IPS-15b (cell line): ENCODE measurements around the gene C1QTNF12.

ENCODE experiments used
- H3K27me3 ChIP-seq: one replicate; pipeline ENCODE4 v1.6.1; 2013; ENCODE audit warnings: low read length; ENCODE audit not compliant: control insufficient read depth, insufficient read depth
- H3K36me3 ChIP-seq: one replicate; pipeline ENCODE4 v1.6.1; 2013; ENCODE audit warnings: low read length; ENCODE audit not compliant: control insufficient read depth, insufficient read depth
- H3K4me1 ChIP-seq: one replicate; pipeline ENCODE4 v1.6.1; 2013; ENCODE audit warnings: mild to moderate bottlenecking, low read length; ENCODE audit not compliant: control insufficient read depth, insufficient read depth
- H3K4me3 ChIP-seq: one replicate; pipeline ENCODE4 v1.5.1; 2013; ENCODE audit warnings: low read depth, low read length
- H3K9ac ChIP-seq: one replicate; pipeline ENCODE4 v1.6.1; 2013; ENCODE audit warnings: low read depth, mild to moderate bottlenecking, low read length
- H3K9me3 ChIP-seq: one replicate; pipeline ENCODE4 v1.6.1; 2013; ENCODE audit warnings: mild to moderate bottlenecking, low read length; ENCODE audit not compliant: control insufficient read depth, insufficient read depth

Gene C1QTNF12

DNA sequence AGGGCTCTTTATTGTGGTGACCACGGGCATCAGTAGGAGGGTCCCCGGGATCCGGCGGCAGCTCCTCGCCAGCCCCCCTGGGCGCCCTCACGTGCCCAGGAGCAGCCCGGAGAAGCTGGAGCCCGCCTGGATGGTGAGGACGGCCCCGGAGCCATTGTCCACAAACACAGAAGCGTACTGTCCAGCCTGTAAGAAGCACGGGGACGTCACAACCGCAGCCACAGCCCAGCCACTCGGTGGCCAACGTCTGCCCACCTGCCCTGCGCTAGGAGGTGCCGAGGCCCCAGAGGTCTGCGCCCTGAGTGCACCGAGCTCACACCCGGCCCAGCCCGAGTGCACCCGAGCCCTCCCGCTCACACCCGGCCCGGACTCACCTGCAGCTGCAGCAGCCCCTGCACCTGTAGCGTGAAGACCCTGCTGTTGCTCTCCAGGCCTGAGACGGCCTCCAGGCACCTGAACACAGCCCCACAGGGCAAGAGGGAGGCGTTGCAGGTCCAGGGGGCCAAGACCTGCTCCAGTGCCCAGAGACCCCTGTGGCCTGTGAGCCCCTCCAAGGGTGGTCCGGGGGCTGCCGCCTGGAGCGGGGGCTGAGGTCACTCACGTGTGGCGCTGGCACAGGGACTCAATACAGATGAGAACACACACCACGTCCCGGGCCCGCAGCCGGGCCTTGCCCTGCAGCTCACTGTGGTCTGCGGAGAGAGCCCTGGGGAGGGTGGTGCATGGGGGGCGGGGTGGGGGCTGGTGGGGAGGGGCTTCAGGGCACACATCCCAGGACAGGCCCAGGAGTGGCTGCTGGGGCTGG is 3.9 kb downstream of the C1QTNF12 start:
- no peaks in the 10 kb centered on the region for H3K9me3 ChIP-seq
- H3K4me1 ChIP-seq: no peaks in the 10 kb centered on the region
- H3K4me3 ChIP-seq: no peak overlapping the region
- no peak overlapping the region for H3K9ac ChIP-seq
- no peaks in the 10 kb centered on the region for H3K27me3 ChIP-seq
- peaks cover 6% of the 10 kb centered on the region for H3K36me3 ChIP-seq

DNA sequence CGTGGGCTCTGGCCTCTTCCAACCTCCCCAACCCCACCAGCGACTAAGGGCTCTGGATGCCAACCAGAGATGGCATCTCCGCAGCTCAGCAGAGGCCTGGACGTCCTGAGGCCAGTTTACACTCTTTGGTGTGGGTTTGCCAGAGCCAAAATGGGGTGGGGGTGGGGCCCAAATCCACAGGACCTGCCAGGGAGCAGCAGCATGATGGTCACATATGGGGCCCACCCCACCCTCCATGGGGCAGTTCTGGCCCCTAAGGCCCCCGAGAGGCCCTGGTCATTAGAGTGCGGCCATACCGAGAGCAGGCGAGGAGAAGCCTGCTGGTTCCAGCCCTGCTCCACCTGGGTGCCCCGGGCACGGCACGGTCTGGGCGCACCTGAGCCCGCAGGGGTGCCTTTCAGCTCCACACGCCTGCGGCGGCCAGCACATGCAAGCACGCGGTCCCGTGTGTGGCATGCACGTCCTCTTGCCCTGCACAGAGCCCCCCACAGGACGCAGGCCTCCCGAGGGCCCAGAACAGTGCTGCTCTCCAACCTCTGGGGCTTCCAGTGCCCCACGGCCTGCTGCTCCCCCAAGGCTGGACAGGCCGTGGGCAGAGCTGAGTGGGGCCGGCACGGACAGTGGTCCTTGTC is 4.8 kb downstream of the C1QTNF12 start:
- no peaks in the 10 kb centered on the region for H3K4me1 ChIP-seq
- no peak overlapping the region for H3K4me3 ChIP-seq
- no peak overlapping the region for H3K9ac ChIP-seq
- peaks cover 6% of the 10 kb centered on the region for H3K36me3 ChIP-seq
- no peaks in the 10 kb centered on the region for H3K9me3 ChIP-seq
- no peaks in the 10 kb centered on the region for H3K27me3 ChIP-seq

DNA sequence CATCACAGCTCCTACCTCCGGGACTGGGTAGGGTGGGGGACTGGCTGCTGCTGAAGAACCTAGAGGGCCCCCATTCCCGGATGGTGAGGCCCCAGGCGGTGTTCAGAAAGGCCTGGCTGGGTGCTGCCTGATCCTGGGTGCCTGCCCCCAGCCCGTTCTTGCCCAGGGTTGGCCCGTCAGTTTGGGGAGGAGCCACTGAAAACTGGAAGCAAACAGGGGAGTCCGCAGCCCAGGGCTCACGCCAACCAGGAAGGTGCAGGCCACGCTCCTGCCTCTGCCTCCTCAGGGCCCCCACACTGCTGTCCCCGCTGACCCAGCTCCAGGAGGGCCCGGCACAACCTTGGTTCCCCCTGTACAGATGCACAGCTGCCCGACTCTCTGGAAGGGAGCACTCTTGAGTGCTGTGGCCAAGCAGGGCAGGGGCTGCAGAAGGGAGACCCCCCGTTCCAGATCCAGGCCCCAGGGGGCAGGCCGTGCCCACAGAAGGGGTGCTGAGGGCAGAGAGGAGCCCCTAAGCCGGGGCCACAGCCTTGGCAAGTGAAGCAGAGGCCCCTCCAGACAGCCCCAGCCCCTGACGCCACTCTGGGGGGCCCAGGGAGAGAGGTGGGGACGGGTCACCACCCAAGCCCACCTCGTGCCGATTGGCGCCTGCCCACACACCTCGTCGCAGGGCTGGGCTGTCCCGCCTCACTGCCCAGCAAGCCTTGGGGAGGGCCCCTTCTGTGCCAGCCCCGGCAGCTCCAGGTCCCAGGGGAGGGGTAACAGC is 5.5 kb downstream of the C1QTNF12 start:
- no peaks in the 10 kb centered on the region for H3K9me3 ChIP-seq
- H3K9ac ChIP-seq: no peak overlapping the region
- H3K27me3 ChIP-seq: no peaks in the 10 kb centered on the region
- peaks cover 6% of the 10 kb centered on the region for H3K36me3 ChIP-seq
- H3K4me1 ChIP-seq: no peaks in the 10 kb centered on the region
- H3K4me3 ChIP-seq: no peak overlapping the region

- Histone ChIP-seq H3K36me3 (peaks cover 6% of the 10 kb centered on the region), H3K9me3 (no peaks in the 10 kb centered on the region), H3K9ac (no peak overlapping the region), H3K27me3 (no peaks in the 10 kb centered on the region), H3K4me1 (no peaks in the 10 kb centered on the region), H3K4me3 (no peak overlapping the region)
Observed at GRCh38 chr1:1240348-1240732, 6.2 kb downstream of the C1QTNF12 start.

- Histone ChIP-seq H3K4me3 (no peak overlapping the region), H3K9ac (no peak overlapping the region), H3K4me1 (no peaks in the 10 kb centered on the region), H3K27me3 (no peaks in the 10 kb centered on the region), H3K36me3 (peaks cover 7% of the 10 kb centered on the region), H3K9me3 (no peaks in the 10 kb centered on the region)
Observed at GRCh38 chr1:1239614-1240347, 6.7 kb downstream of the C1QTNF12 start.

- no peaks in the 10 kb centered on the region for H3K9me3 ChIP-seq
- H3K4me1 ChIP-seq: no peaks in the 10 kb centered on the region
- peaks cover 10% of the 10 kb centered on the region for H3K36me3 ChIP-seq
- H3K9ac ChIP-seq: no peak overlapping the region
- H3K27me3 ChIP-seq: no peaks in the 10 kb centered on the region
- no peak overlapping the region for H3K4me3 ChIP-seq
Observed at GRCh38 chr1:1239227-1239613, 7.3 kb downstream of the C1QTNF12 start.

GRCh38 chr1:1238702-1239178 is 7.8 kb downstream of the C1QTNF12 start:
- no peaks in the 10 kb centered on the region for H3K27me3 ChIP-seq
- no peaks in the 10 kb centered on the region for H3K9me3 ChIP-seq
- H3K9ac ChIP-seq: no peak overlapping the region
- peaks cover 10% of the 10 kb centered on the region for H3K36me3 ChIP-seq
- no peak overlapping the region for H3K4me3 ChIP-seq
- H3K4me1 ChIP-seq: no peaks in the 10 kb centered on the region

DNA sequence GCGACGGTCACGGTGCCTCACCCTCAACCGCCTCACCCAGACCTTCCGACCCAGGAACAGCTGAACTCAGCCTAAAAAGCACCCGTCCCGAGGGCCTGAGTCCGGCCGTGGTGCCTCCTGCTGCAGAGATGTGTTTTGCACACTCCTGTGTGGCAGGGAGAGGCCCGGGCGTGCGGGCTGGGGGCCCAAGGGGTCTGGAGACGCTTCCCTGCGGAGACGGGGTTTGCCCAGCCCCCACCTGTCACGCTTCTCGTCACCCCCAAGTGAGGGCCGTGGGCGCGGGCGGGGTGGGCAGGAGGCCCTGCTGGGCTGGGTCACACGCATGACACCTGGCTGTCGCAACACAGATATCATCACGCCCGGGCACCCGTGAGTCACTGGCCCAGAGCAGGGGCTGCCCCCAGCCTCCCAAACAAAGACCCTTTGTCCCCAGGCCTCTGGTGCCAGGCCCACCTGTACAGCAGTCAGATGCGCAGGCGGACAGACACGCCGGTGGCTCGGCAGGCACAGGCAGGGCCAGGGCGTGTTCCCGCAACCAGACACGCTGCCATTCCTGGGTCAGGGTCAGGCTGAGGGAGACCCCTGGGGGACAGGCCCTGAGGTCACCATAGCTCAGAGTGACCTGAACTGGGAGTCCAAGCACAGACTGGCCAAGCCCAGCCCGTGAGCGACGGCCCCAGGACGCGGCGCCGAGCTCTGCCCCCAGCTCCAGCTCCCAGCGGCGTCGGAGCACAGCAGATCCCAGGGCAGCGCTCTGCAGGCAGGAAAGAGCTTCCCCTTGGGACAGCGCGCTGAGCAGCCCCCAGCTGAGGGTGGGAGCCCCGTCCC is 8.4 kb downstream of the C1QTNF12 start:
- Histone ChIP-seq H3K9me3 (no peaks in the 10 kb centered on the region), H3K27me3 (no peaks in the 10 kb centered on the region), H3K4me1 (no peaks in the 10 kb centered on the region), H3K9ac (no peak overlapping the region), H3K36me3 (peaks cover 10% of the 10 kb centered on the region), H3K4me3 (no peak overlapping the region)

GRCh38 chr1:1236945-1237873 is 9.3 kb downstream of the C1QTNF12 start:
- Histone ChIP-seq H3K36me3 (peaks cover 7% of the 10 kb centered on the region), H3K4me1 (no peaks in the 10 kb centered on the region), H3K27me3 (no peaks in the 10 kb centered on the region), H3K9ac (no peak overlapping the region), H3K4me3 (no peak overlapping the region), H3K9me3 (no peaks in the 10 kb centered on the region)

- Histone ChIP-seq H3K36me3 (peaks cover 7% of the 10 kb centered on the region), H3K4me1 (no peaks in the 10 kb centered on the region), H3K9me3 (no peaks in the 10 kb centered on the region), H3K9ac (no peak overlapping the region), H3K4me3 (no peak overlapping the region), H3K27me3 (no peaks in the 10 kb centered on the region)
Observed at GRCh38 chr1:1236176-1236763, 10.3 kb downstream of the C1QTNF12 start.
